Astrocyte (in vitro differentiated cells and primary cell): ENCODE results near the gene ABHD17C. TPM values are rescaled to one million over a fixed set of nuclear protein-coding genes. Genes with fewer than 3 reads are reported as not detected.

Experiments
- DNase-seq: peaks from one replicate; pipeline ENCODE4 v3.0.0-alpha.2; 2010; ENCODE audit warnings: low read depth
- FAIRE-seq: peaks from 2 replicates; lab custom pipeline; 2011; peaks lifted over from hg19 to GRCh38; lab: Jason Lieb, UNC
- H2AFZ ChIP-seq: 2 replicates; pipeline ENCODE4 v1.6.0; 2012; ENCODE audit warnings: low read depth, low read length, inconsistent platforms
- H3K27ac ChIP-seq: 2 replicates; pipeline ENCODE4 v1.5.1; 2011; ENCODE audit warnings: low read depth, low read length, inconsistent platforms
- H3K27me3 ChIP-seq: 2 replicates; pipeline ENCODE4 v1.6.0; 2011; ENCODE audit warnings: low read length, inconsistent platforms; ENCODE audit not compliant: insufficient read depth
- H3K36me3 ChIP-seq: 2 replicates; pipeline ENCODE4 v1.5.1; 2011; ENCODE audit warnings: low read length, inconsistent platforms; ENCODE audit not compliant: insufficient read depth
- H3K4me1 ChIP-seq: 2 replicates; pipeline ENCODE4 v1.5.1; 2011; ENCODE audit warnings: low read length, inconsistent platforms; ENCODE audit not compliant: insufficient read depth
- H3K4me2 ChIP-seq: 2 replicates; pipeline ENCODE4 v1.6.0; 2012; ENCODE audit warnings: low read length, inconsistent platforms
- H3K4me3 ChIP-seq: 2 replicates; pipeline ENCODE4 v1.5.1; 2011; ENCODE audit warnings: low read depth, mild to moderate bottlenecking, low read length, inconsistent platforms; ENCODE audit not compliant: insufficient read depth
- H3K79me2 ChIP-seq: 2 replicates; pipeline ENCODE4 v1.6.0; 2012; ENCODE audit warnings: mild to moderate bottlenecking, low read length, inconsistent platforms; ENCODE audit not compliant: insufficient read depth
- H3K9ac ChIP-seq: 2 replicates; pipeline ENCODE4 v1.6.0; 2012; ENCODE audit warnings: mild to moderate bottlenecking, low read length, inconsistent platforms
- H3K9me3 ChIP-seq: 2 replicates; pipeline ENCODE4 v1.5.1; 2012; ENCODE audit warnings: low read depth, mild to moderate bottlenecking, low read length, inconsistent platforms; ENCODE audit not compliant: insufficient read depth
- H4K20me1 ChIP-seq: 2 replicates; pipeline ENCODE4 v1.6.0; 2012; ENCODE audit warnings: low read length, inconsistent platforms; ENCODE audit not compliant: insufficient read depth
- H3K27ac Mint-ChIP-seq: one replicate; pipeline ENCODE4 v1.8.0; 2021; ENCODE audit warnings: mild to moderate bottlenecking, mixed read lengths; ENCODE audit not compliant: unreplicated experiment
- H3K27me3 Mint-ChIP-seq: one replicate; pipeline ENCODE4 v1.8.0; 2021; ENCODE audit warnings: low read depth, mixed read lengths; ENCODE audit not compliant: unreplicated experiment
- H3K36me3 Mint-ChIP-seq: one replicate; pipeline ENCODE4 v1.8.0; 2021; ENCODE audit warnings: low read depth, mixed read lengths; ENCODE audit not compliant: unreplicated experiment
- H3K4me1 Mint-ChIP-seq: one replicate; pipeline ENCODE4 v1.8.0; 2021; ENCODE audit warnings: low read depth, mixed read lengths; ENCODE audit not compliant: unreplicated experiment
- H3K4me3 Mint-ChIP-seq: one replicate; pipeline ENCODE4 v1.8.0; 2021; ENCODE audit warnings: mild to moderate bottlenecking, moderate library complexity, mixed read lengths; ENCODE audit not compliant: unreplicated experiment
- H3K9me3 Mint-ChIP-seq: one replicate; pipeline ENCODE4 v1.8.0; 2021; ENCODE audit warnings: mild to moderate bottlenecking, mixed read lengths; ENCODE audit not compliant: unreplicated experiment
- CTCF ChIP-seq: IDR thresholded peaks from 2 replicates; pipeline ENCODE4 v1.5.1; 2011; ENCODE audit warnings: low read depth, mild to moderate bottlenecking, inconsistent platforms, low read length, moderate library complexity; ENCODE audit not compliant: insufficient read depth
- EZH2 ChIP-seq: IDR thresholded peaks from 2 replicates; pipeline ENCODE4 v1.6.1; 2012; ENCODE audit warnings: mild to moderate bottlenecking, low read length, inconsistent platforms; ENCODE audit not compliant: insufficient read depth
- total RNA-seq: library from RNA; stranded (reverse); gene quantifications from 2 replicates; pipeline ENCODE4 v1.2.1, GENCODE V29; 2021

Gene ABHD17C
- total RNA-seq, 1 donor from 2014 or later = 10.2 TPM

DNA sequence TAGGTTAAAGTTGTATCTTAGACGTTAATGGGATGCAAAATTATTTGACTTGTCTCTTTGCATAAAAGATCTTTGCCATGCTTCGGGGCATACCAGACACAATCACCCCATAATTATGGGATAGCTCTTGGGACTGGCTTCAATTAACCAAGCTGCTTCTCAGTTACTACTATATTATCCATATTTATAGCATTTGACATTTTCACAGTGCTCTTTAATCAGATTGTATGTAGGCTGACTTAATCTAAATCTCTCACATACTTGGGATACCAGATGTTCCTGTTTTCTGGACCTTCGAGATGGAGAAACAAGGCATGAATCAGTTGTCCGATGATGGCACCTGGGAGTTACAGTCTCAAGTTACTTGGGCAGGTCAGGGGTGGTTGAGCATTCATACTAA is 27.2 kb upstream of the ABHD17C start:
- Histone ChIP-seq H3K36me3 (no peaks in the 10 kb centered on the region), H3K4me2 (no peak overlapping the region), H2AFZ (no peak overlapping the region), H3K27ac (no peak overlapping the region), H3K9me3 (no peaks in the 10 kb centered on the region), H3K4me1 (no peaks in the 10 kb centered on the region), H3K27me3 (peaks cover 3% of the 10 kb centered on the region), H3K79me2 (no peaks in the 10 kb centered on the region), H3K9ac (no peak overlapping the region), H3K4me3 (no peak overlapping the region), H4K20me1 (no peaks in the 10 kb centered on the region)
- peaks cover 5% of the 10 kb centered on the region for H3K4me1 Mint-ChIP-seq
- H3K27ac Mint-ChIP-seq = no peak overlapping the region
- no peak for TF ChIP-seq CTCF
- TF ChIP-seq EZH2 = no peak
- H3K27me3 Mint-ChIP-seq = peaks cover 2% of the 10 kb centered on the region
- peaks cover 3% of the 10 kb centered on the region for H3K9me3 Mint-ChIP-seq
- H3K4me3 Mint-ChIP-seq = no peak overlapping the region
- no peak for FAIRE-seq
- no peaks in the 10 kb centered on the region for H3K36me3 Mint-ChIP-seq
- DNase-seq = no peak

GRCh38 chr15:80668546-80669236 is 26.4 kb upstream of the ABHD17C start:
- FAIRE-seq (no peak), DNase-seq (no peak)
- Mint-ChIP-seq H3K36me3 (no peaks in the 10 kb centered on the region), H3K27ac (no peak overlapping the region), H3K9me3 (peaks cover 3% of the 10 kb centered on the region), H3K4me1 (peaks cover 6% of the 10 kb centered on the region), H3K27me3 (peaks cover 2% of the 10 kb centered on the region), H3K4me3 (no peak overlapping the region)
- Histone ChIP-seq H4K20me1 (no peaks in the 10 kb centered on the region), H3K4me1 (no peaks in the 10 kb centered on the region), H3K79me2 (no peaks in the 10 kb centered on the region), H2AFZ (no peak overlapping the region), H3K27me3 (peaks cover 3% of the 10 kb centered on the region), H3K27ac (no peak overlapping the region), H3K4me3 (no peak overlapping the region), H3K4me2 (no peak overlapping the region), H3K9ac (no peak overlapping the region), H3K9me3 (no peaks in the 10 kb centered on the region), H3K36me3 (no peaks in the 10 kb centered on the region)
- TF ChIP-seq CTCF = no peak
- TF ChIP-seq EZH2 = no peak

- Histone ChIP-seq H3K4me2 (no peak overlapping the region), H3K27me3 (peaks cover 3% of the 10 kb centered on the region), H3K9me3 (no peaks in the 10 kb centered on the region), H3K36me3 (no peaks in the 10 kb centered on the region), H4K20me1 (no peaks in the 10 kb centered on the region), H3K79me2 (no peaks in the 10 kb centered on the region), H3K27ac (no peak overlapping the region), H3K4me3 (no peak overlapping the region), H3K9ac (no peak overlapping the region), H2AFZ (no peak overlapping the region), H3K4me1 (no peaks in the 10 kb centered on the region)
- Mint-ChIP-seq H3K9me3 (peaks cover 3% of the 10 kb centered on the region), H3K27me3 (peaks cover 2% of the 10 kb centered on the region), H3K4me3 (no peak overlapping the region), H3K4me1 (peaks cover 12% of the 10 kb centered on the region), H3K36me3 (no peaks in the 10 kb centered on the region), H3K27ac (no peak overlapping the region)
- DNase-seq = peak; percentile 48
- no peak for FAIRE-seq
- TF ChIP-seq CTCF (no peak), EZH2 (no peak)
Observed at GRCh38 chr15:80669663-80670273, 25.3 kb upstream of the ABHD17C start.
